Coronary artery (tissue), 2 donors: Measurements from ENCODE around the gene ADGRF4.

Experiments used
- DNase-seq: peaks from one replicate; pipeline ENCODE4 v3.0.0-alpha.2; 2017; ENCODE audit warnings: low spot score
- H3K27ac ChIP-seq, 2 donors: fragments of 200-600 bp; sonication (generic); one replicate each; pipeline ENCODE4 v1.5.1; 2016 to 2019
- H3K4me3 ChIP-seq: fragments of 200-600 bp; sonication (generic); 2 replicates; pipeline ENCODE4 v1.5.1; 2016; ENCODE audit warnings: mild to moderate bottlenecking, moderate library complexity
- TF ChIP-seq, protein P1 (sequence below): fragments of 200-600 bp; sonication (generic); IDR thresholded peaks from one replicate; pipeline ENCODE4 v1.5.1; 2019; ENCODE audit warnings: antibody characterized with exemption

Gene ADGRF4

DNA sequence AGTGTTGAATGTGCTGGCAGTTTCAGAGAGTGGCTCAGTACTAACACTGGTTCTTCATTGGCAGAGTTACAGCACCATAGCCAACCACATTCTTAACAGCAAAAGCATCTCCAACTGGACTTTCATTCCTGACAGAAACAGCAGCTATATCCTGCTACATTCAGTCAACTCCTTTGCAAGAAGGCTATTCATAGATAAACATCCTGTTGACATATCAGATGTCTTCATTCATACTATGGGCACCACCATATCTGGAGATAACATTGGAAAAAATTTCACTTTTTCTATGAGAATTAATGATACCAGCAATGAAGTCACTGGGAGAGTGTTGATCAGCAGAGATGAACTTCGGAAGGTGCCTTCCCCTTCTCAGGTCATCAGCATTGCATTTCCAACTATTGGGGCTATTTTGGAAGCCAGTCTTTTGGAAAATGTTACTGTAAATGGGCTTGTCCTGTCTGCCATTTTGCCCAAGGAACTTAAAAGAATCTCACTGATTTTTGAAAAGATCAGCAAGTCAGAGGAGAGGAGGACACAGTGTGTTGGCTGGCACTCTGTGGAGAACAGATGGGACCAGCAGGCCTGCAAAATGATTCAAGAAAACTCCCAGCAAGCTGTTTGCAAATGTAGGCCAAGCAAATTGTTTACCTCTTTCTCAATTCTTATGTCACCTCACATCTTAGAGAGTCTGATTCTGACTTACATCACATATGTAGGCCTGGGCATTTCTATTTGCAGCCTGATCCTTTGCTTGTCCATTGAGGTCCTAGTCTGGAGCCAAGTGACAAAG is 17.0 kb upstream of the ADGRF4 start:
- TF ChIP-seq, protein P1, sequence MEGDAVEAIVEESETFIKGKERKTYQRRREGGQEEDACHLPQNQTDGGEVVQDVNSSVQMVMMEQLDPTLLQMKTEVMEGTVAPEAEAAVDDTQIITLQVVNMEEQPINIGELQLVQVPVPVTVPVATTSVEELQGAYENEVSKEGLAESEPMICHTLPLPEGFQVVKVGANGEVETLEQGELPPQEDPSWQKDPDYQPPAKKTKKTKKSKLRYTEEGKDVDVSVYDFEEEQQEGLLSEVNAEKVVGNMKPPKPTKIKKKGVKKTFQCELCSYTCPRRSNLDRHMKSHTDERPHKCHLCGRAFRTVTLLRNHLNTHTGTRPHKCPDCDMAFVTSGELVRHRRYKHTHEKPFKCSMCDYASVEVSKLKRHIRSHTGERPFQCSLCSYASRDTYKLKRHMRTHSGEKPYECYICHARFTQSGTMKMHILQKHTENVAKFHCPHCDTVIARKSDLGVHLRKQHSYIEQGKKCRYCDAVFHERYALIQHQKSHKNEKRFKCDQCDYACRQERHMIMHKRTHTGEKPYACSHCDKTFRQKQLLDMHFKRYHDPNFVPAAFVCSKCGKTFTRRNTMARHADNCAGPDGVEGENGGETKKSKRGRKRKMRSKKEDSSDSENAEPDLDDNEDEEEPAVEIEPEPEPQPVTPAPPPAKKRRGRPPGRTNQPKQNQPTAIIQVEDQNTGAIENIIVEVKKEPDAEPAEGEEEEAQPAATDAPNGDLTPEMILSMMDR, result no peak
- no peak for DNase-seq
- no peak overlapping the region for H3K27ac ChIP-seq
- no peak overlapping the region for H3K4me3 ChIP-seq

DNA sequence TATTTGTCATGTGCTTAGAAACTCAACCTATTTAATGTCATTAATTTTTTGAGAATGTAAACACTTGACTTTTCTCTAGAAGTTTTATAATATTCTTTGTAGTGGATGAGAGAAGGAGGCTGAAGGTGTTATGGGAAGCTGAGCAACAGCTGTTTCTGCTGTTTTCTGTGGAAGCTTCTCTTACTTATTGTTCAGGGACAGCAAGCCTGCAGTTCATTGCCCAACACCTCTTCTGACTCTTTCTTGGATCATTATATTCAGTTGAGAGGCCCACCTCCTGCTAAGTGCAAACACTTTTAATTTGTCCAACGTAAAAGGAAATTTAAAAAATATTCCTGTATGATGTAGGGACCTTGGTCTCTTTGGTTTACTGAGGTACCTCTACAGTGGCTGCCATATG is 12.0 kb upstream of the ADGRF4 start:
- H3K27ac ChIP-seq, result no peak overlapping the region
- TF ChIP-seq, protein P1, result no peak
- no peak for DNase-seq
- no peak overlapping the region for H3K4me3 ChIP-seq

DNA sequence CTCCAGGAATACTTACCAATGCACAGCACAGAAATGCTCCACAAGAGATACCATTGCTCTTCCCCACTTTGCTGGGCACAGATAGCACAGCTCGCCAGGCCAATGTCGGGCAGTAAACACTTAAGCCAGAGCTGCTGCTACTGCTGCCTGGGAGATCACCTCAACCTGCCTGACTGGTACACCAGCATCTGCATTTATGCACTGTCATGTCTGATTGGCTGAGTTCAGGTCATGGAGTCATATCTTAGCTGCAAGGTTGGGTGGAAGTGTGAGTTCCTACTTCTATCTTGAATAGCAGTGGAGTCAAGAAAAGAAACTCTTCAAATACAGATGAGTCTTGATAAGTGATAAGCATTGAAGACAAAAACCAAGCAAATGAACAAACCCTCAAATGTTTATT is 10.9 kb upstream of the ADGRF4 start:
- TF ChIP-seq, protein P1, result no peak
- no peak for DNase-seq
- H3K27ac ChIP-seq, result no peak overlapping the region

DNA sequence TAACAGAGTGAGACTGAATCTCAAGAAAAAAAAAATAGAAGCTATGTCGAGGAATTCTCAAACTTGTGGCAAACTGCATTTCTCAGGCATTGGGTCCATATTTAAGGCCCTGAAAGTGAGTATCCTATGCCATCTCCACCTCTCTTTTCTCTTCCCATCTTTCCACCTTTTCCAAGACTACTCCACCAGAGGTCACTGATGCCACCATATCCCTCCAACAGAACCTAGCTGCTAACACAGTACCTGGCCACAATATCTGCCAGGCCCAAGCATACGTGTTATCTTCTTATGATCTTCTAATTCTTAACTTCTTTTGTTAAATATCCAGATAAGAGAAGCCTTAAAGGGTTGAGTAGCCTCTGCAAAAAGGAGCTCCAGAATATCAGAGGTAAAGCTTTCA is 8.2 kb upstream of the ADGRF4 start:
- Histone ChIP-seq H3K4me3 (no peak overlapping the region), H3K27ac (no peak overlapping the region)
- TF ChIP-seq, protein P1, result no peak
- DNase-seq, result no peak

More for the DNA sequence above, 10.9 kb upstream of the ADGRF4 start:
- no peak overlapping the region for H3K4me3 ChIP-seq

DNA sequence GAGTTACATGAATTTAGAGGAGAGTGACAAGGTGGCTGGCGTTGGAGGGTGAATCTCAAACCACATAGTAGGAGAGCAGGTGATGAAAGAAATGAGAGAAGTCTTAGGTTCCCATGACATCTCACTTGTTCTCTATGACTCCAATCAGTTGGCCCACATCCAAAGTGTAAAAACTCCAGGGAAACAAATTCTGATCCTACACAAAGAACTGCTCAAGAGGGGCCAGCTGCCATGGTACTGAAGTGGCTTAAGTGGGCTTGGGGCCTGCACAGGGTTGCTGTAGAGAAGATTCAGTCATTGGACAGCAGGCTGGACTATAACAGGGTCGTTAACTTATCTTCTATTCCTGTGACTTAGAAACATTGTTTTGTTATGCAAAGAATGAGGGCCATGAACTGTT is 7.6 kb upstream of the ADGRF4 start:
- no peak for DNase-seq
- TF ChIP-seq, protein P1, result no peak
- no peak overlapping the region for H3K4me3 ChIP-seq
- no peak overlapping the region for H3K27ac ChIP-seq

DNA sequence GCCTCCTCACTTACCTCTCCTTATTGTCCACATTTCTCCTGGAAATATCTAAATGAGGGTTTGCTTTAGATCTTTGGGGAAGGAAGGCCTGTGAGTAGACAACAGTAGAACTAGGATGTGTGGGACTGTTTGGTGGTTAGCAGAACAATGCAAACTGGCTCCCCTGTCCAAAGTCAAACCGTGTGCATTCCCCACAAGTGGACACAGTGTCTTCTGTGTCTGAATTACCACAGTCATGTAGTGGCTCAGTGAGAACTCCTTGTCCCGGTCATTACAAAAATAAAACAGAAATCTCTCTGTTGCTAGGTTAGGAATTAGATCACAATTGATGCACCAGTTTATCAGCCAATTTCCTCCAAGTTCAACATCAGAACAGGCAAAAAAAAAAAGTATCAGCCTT is 455 bp upstream of the ADGRF4 start:
- Histone ChIP-seq H3K4me3 (no peak overlapping the region), H3K27ac (no peak overlapping the region)
- TF ChIP-seq, protein P1, result no peak
- no peak for DNase-seq

DNA sequence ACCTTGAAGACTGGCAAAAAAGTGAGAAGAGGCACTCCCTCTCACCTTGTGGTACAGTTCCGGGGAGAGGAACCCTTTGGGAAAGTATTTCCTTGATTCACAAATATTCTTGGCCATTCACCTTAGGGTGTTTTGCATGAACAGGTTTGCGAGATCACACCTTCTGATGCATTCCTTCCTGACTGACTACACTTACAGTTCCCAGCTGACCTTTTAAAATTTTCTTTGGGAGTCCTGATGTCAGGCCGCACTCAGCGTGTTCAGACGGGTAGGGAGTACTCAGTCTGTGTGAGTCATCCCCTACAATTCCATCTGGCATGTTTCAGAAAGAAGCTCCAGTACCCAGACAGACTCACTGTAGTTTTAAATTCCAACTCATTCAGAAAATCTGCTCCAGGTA is 1.7 kb downstream of the ADGRF4 start:
- no peak for DNase-seq
- TF ChIP-seq, protein P1, result no peak
- Histone ChIP-seq H3K4me3 (no peak overlapping the region), H3K27ac (no peak overlapping the region)
